Gastroesophageal sphincter (tissue), 4 donors: ENCODE results near the gene PHLDA2. TPM values are rescaled to one million over a fixed set of nuclear protein-coding genes. Genes with fewer than 3 reads are reported as not detected.

Source experiments
- ATAC-seq: fragments of 150-250 bp; one replicate; pipeline ENCODE4 v1.9.1; 2016; ENCODE audit warnings: mild to moderate bottlenecking, moderate library complexity
- H3K27ac ChIP-seq, 4 donors: fragments of 200-600 bp; sonication (generic) in 3 of 4; 1 replicate in 3 of 4; 2 replicates in 1 of 4; pipeline ENCODE4 v1.5.1; 2016 to 2019
- H3K27me3 ChIP-seq: fragments of 200-600 bp; sonication (generic); one replicate; pipeline ENCODE4 v1.5.1; 2019
- H3K36me3 ChIP-seq, 2 donors: fragments of 200-600 bp; sonication (generic); one replicate each; pipeline ENCODE4 v1.5.1; 2019; ENCODE audit warnings: control low read depth in 1 of 2
- H3K4me1 ChIP-seq, 3 donors: fragments of 200-600 bp; sonication (generic); 1 replicate in 2 of 3; 2 replicates in 1 of 3; pipeline ENCODE4 v1.5.1; 2016 to 2019; ENCODE audit warnings: control low read depth in 2 of 3
- H3K4me3 ChIP-seq, 2 donors: fragments of 200-600 bp; sonication (generic); one replicate each; pipeline ENCODE4 v1.5.1; 2019; ENCODE audit warnings: mild to moderate bottlenecking in 1 of 2, moderate library complexity in 1 of 2
- H3K9me3 ChIP-seq, 3 donors: fragments of 200-600 bp; sonication (generic); one replicate each; pipeline ENCODE4 v1.5.1; 2017 to 2019; ENCODE audit warnings: control low read depth in 2 of 3
- EP300 ChIP-seq: sonication (generic); formaldehyde crosslinking; IDR thresholded peaks from one replicate; pipeline ENCODE4 v1.6.1; 2017; ENCODE audit warnings: antibody characterized with exemption, mild to moderate bottlenecking
- POLR2A ChIP-seq, 2 donors: fragments of 450-650 bp; IDR thresholded peaks; one replicate each; pipeline ENCODE4 v1.6.1; 2017; ENCODE audit warnings: antibody characterized with exemption in 2 of 2, mild to moderate bottlenecking in 2 of 2, moderate library complexity in 1 of 2
- POLR2AphosphoS5 ChIP-seq: sonication (generic); formaldehyde crosslinking; IDR thresholded peaks from one replicate; pipeline ENCODE4 v1.6.1; 2017; ENCODE audit warnings: antibody characterized with exemption
- WGBS, 2 donors: methylation state at CpG; one replicate each; pipeline ENCODE4 v1.1.5; 2018; ENCODE audit warnings: low coverage in 1 of 2; 5-methylcytosine and 5-hydroxymethylcytosine counted together
- total RNA-seq, 4 donors: library from RNA; depleted of rRNA; stranded (reverse); fragments of >200 nt; gene quantifications; one replicate each; pipeline ENCODE4 v1.1.0, GENCODE V29; 2016
- TF ChIP-seq, protein P1 (sequence below), 4 experiments: fragments of 200-600 bp in 2 of 4; fragments of 450-650 bp in 2 of 4; sonication (generic) in 1 of 4; IDR thresholded peaks; one replicate each; pipeline ENCODE4 v1.5.1; 2017 to 2019; ENCODE audit warnings: antibody characterized with exemption in 4 of 4, mild to moderate bottlenecking in 2 of 4, moderate library complexity in 2 of 4

Gene PHLDA2
- total RNA-seq, 4 donors from 2014 or later, result 0.82 to 5.0 (median 1.9) TPM; not detected in 1

GRCh38 chr11:2921742-2922493, 7.3 kb downstream of the PHLDA2 start:
- no CpG with 5 or more reads among the region's 29 CpGs for WGBS, 2 donors
- Histone ChIP-seq H3K9me3 (no peaks in the 10 kb centered on the region), H3K36me3 (no peaks in the 10 kb centered on the region), H3K4me1 (no peaks in the 10 kb centered on the region), H3K27ac (no peak overlapping the region), H3K4me3 (no peak overlapping the region), H3K27me3 (peaks cover 28% of the 10 kb centered on the region)
- TF ChIP-seq, protein P1, sequence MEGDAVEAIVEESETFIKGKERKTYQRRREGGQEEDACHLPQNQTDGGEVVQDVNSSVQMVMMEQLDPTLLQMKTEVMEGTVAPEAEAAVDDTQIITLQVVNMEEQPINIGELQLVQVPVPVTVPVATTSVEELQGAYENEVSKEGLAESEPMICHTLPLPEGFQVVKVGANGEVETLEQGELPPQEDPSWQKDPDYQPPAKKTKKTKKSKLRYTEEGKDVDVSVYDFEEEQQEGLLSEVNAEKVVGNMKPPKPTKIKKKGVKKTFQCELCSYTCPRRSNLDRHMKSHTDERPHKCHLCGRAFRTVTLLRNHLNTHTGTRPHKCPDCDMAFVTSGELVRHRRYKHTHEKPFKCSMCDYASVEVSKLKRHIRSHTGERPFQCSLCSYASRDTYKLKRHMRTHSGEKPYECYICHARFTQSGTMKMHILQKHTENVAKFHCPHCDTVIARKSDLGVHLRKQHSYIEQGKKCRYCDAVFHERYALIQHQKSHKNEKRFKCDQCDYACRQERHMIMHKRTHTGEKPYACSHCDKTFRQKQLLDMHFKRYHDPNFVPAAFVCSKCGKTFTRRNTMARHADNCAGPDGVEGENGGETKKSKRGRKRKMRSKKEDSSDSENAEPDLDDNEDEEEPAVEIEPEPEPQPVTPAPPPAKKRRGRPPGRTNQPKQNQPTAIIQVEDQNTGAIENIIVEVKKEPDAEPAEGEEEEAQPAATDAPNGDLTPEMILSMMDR (IDR thresholded peaks at IDR 0.05), result no peak
- TF ChIP-seq EP300 (no peak), POLR2A (IDR thresholded peaks at IDR 0.05) (no peak), POLR2AphosphoS5 (no peak)
- ATAC-seq, result no peak

GRCh38 chr11:2921261-2921660, 8.0 kb downstream of the PHLDA2 start:
- Histone ChIP-seq H3K27me3 (peaks cover 21% of the 10 kb centered on the region), H3K9me3 (no peaks in the 10 kb centered on the region), H3K4me3 (no peak overlapping the region), H3K4me1 (no peaks in the 10 kb centered on the region), H3K27ac (no peak overlapping the region), H3K36me3 (no peaks in the 10 kb centered on the region)
- no peak for ATAC-seq
- no CpG with 5 or more reads among the region's 16 CpGs for WGBS, 2 donors
- no peak for TF ChIP-seq EP300
- TF ChIP-seq, protein P1 (IDR thresholded peaks at IDR 0.05), result no peak
- TF ChIP-seq POLR2AphosphoS5, result no peak
- TF ChIP-seq POLR2A (IDR thresholded peaks at IDR 0.05), result no peak

- ATAC-seq, result no peak
- no peak overlapping the region for H3K27ac ChIP-seq
- TF ChIP-seq, protein P1 (IDR thresholded peaks at IDR 0.05), result no peak
- TF ChIP-seq EP300 (no peak), POLR2A (IDR thresholded peaks at IDR 0.05) (no peak), POLR2AphosphoS5 (no peak)
- H3K36me3 ChIP-seq, result no peaks in the 10 kb centered on the region
- no peaks in the 10 kb centered on the region for H3K9me3 ChIP-seq
- WGBS, 2 donors, result 100% methylated on average over 4 of the region's 12 CpGs; no CpG with 5 or more reads in 1 of the 2 donors
- H3K4me3 ChIP-seq, result no peak overlapping the region
- peaks cover 20% of the 10 kb centered on the region for H3K27me3 ChIP-seq
- no peaks in the 10 kb centered on the region for H3K4me1 ChIP-seq
Observed at GRCh38 chr11:2920343-2920742, 8.9 kb downstream of the PHLDA2 start.

DNA sequence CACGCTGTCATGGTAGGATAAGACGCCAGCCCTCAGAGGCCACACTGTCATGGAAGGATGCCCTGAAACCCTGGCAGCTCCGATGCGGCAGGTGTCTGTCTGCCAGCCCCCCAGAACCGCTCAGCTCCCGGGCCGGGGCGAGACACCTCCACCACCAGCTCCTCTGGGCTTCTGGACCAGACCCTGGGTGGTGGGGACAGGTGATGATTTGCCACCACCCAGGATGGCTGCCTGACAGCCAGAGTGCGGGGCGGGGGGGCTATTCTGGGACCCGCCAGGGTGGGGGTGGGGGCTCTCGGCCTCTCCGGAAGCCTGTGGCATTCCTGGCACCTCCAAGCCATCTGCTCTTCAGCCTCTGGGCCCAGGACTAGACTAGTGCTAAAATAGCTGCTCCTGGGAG, 9.4 kb downstream of the PHLDA2 start:
- Histone ChIP-seq H3K4me3 (no peak overlapping the region), H3K27me3 (peaks cover 16% of the 10 kb centered on the region), H3K36me3 (no peaks in the 10 kb centered on the region), H3K27ac (no peak overlapping the region), H3K9me3 (no peaks in the 10 kb centered on the region), H3K4me1 (no peaks in the 10 kb centered on the region)
- WGBS, 2 donors, result no CpG with 5 or more reads among the region's 13 CpGs
- ATAC-seq, result no peak
- TF ChIP-seq, protein P1 (IDR thresholded peaks at IDR 0.05), result no peak
- TF ChIP-seq POLR2AphosphoS5 (no peak), POLR2A (IDR thresholded peaks at IDR 0.05) (no peak), EP300 (no peak)

GRCh38 chr11:2919188-2919587, 10.0 kb downstream of the PHLDA2 start:
- ATAC-seq, result no peak
- H3K9me3 ChIP-seq, result no peaks in the 10 kb centered on the region
- no peak overlapping the region for H3K27ac ChIP-seq
- TF ChIP-seq POLR2AphosphoS5 (no peak), POLR2A (IDR thresholded peaks at IDR 0.05) (no peak), EP300 (no peak)
- TF ChIP-seq, protein P1 (IDR thresholded peaks at IDR 0.05), result no peak
- H3K36me3 ChIP-seq, result no peaks in the 10 kb centered on the region
- no peaks in the 10 kb centered on the region for H3K4me1 ChIP-seq
- no CpG with 5 or more reads among the region's 9 CpGs for WGBS, 2 donors
- peaks cover 9% of the 10 kb centered on the region for H3K27me3 ChIP-seq
- no peak overlapping the region for H3K4me3 ChIP-seq
